GM18909 (cell line): Measurements from ENCODE around the gene PHF21B.

Source experiments
- ATAC-seq: cut with Tn5 transposase; IDR thresholded peaks from one replicate; pipeline ENCODE4 v1.9.1; 2021; ENCODE audit warnings: mild to moderate bottlenecking; ENCODE audit not compliant: unreplicated experiment, poor library complexity

PHF21B gene

DNA sequence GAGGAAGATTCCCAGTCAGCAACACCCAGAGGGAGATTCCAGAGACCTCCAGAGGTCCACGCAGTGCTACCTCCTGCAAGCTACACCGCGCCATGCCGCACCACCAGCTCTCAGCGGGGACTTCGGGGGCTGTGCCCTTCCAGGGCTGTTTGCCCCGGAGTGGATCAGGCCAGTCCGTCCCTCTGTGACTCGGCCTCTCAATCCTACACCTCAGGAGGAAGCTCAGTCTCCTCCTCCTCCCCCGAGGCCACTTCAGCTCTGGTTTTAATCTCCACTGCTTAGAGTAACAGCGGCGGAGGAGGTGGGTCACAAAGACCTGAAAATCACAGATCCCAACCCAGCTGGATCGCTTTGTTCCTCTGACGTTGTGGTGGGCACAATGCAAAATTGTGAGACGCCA lies 68.6 kb downstream of the PHF21B start:
- no peak for ATAC-seq

- ATAC-seq = no peak
These were observed 69.7 kb downstream of the PHF21B start for GRCh38 chr22:44940130-44940529.

DNA sequence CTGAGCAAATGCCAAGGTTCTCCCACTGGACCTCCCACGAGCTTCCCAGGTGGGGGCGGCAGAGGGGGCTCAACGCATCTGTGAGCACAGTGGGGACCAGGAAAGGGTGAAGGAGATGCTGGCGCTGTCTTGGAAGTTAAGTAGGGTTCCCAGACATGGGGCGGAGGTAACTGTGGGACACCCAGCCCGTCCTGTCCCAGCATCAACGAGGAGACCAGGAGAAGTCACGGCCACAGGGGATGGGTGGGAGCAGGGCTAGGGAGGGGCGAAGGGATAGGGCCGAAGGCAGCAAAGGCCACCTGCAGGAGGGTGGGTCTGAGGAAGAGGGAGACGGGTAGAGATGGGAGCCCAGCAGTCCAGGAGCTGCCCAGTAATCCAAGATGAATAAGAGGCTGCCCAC lies 70.4 kb downstream of the PHF21B start:
- ATAC-seq = no peak

GRCh38 chr22:44938886-44939285 lies 70.9 kb downstream of the PHF21B start:
- no peak for ATAC-seq

DNA sequence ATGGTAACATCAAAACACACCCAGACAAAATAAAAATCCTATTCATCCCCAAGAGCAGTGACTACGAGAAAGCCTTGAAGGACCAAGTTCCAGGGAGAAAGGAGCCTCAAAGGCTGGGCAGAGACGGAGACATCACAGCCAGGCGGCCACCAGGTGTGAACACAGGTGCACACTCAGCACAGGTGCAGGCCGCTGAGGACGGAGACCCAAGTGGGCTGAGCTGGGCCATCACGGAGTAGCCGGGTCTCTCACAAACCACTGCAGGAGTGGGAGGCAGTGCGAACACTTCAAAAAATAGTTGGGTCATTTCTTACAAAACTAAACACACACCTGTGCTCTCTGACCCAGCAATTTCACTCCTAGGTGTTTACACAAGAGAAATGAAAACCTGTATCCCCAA lies 72.6 kb downstream of the PHF21B start:
- no peak for ATAC-seq

DNA sequence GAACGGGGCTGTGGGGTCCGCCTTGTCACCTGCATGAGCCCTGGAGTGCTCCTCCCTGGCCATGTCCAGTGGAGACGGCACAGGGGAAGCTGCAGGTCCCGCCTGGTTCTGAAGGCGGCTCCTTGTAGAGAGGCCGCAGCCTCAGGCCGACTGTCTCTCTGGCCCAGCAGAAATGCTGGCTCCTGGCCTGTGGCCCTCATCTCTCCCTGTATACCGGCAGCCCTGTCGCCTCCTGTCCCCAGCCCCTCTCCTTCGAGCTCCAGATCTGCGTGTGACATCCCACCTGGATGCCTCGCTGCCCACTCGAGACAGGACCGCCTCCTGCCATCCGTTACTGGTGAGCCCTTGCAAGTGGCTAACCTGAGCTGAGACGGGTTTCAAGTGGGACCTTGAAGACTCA lies 73.6 kb downstream of the PHF21B start:
- ATAC-seq = no peak

GRCh38 chr22:44935724-44936123 lies 74.1 kb downstream of the PHF21B start:
- ATAC-seq = no peak

DNA sequence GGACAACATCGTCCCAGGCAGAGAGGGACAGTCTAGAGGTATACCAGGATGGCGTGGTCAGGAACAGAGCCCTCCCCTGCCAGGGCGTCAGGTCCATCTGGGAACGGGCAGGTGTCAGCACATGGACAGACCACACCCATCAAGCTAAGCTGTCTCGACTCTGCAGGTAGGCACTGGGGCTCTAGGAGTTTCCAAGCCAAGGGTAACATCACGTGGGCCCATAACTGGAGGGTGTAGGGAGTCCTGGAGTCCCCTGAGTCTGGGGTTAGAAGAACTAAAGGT lies 75.4 kb downstream of the PHF21B start:
- ATAC-seq = no peak

DNA sequence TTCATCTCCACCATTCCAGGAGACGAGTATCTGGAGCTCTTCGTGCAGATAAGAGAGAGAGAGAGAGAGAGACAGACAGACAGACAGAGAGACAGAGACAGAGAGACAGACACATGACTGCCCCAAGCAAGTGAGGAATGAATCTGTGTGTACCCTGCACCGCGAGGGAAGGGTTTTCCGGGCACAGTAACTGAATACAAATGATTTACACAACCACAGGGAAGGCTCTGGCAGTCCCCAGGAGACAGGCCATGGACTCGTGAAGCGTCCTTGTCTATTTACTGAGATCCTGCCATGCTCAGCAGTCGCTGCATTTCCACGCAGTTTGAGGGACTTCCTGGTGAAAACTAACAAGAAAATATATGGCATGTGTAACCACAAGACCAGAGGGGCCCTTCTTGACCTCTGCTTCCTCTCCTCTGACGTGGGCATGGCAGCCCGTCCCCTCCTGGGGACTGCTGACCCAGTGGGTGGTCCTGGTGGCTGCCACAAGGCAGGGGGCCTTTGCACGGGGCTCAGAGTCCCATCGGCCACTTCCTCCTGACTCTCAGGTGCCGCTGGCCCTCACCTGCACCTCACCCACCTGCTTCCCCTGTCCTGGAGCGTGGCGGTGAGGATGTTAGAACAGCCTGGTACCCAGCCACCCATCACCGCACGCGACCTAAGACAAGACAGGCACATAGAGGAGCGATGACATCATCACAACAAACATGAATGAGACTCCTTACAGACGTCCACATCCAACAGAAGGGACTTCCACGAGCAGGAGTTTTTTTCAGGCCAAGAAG lies 75.9 kb downstream of the PHF21B start:
- ATAC-seq = no peak

GRCh38 chr22:44932493-44932892 lies 77.3 kb downstream of the PHF21B start:
- ATAC-seq = no peak

DNA sequence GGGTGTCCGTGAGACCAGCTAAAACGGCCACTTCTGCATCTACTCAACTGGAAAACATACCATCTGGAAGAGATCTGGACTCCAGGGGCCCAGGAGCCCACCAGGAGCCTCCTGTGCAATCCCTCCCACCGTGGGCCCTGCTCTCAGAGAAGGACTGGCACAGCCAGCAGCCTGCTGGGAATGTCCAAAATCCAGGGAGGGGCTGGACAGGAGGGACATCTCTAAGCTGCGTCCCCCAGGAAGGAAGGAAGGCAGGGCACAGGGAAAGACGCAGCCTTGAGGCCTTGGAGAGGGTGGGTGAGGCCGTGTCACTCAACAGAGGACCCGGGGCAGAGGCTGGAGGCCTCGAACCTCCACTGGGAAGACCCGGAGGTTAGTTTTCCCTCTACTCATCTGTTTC lies 78.0 kb downstream of the PHF21B start:
- ATAC-seq = no peak

DNA sequence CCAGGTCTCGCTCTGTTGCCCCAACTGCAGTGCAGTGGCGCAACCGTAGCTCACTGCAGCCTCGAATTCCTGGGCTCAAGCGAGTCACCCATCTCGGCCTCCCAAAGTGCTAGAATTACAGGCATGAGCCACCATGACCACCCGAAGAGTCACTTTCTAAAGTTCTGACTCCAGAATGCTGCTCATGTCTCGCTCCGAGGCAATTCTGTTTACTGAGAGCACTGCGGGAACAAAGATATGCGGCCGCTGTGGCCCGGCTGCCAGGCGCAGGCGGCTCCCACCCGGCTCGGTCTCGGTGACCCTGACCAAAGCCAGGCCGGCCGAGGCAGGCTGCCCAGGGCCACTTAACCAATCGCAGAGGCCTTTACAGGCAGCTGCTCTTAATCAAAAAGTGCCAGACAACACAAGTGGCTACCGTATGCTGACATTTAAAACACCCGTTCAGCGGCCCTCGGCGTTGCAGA lies 78.7 kb downstream of the PHF21B start:
- no peak for ATAC-seq

DNA sequence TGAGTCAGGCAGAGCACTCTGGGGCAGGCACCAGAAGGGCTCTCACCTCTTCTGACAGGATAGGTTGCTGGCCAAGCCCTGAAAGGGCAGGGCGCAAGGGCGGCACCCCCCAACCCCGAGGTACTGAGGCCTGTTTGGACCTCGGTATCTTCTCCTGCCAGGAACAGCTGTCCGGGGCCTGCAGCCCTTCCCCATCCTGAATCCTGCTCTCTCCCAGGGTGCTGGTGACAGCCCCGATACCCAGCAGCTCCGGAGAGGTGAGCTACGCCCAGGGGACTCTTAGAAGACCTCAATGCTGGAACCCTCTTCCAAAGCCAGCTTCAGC lies 79.1 kb downstream of the PHF21B start:
- no peak for ATAC-seq

DNA sequence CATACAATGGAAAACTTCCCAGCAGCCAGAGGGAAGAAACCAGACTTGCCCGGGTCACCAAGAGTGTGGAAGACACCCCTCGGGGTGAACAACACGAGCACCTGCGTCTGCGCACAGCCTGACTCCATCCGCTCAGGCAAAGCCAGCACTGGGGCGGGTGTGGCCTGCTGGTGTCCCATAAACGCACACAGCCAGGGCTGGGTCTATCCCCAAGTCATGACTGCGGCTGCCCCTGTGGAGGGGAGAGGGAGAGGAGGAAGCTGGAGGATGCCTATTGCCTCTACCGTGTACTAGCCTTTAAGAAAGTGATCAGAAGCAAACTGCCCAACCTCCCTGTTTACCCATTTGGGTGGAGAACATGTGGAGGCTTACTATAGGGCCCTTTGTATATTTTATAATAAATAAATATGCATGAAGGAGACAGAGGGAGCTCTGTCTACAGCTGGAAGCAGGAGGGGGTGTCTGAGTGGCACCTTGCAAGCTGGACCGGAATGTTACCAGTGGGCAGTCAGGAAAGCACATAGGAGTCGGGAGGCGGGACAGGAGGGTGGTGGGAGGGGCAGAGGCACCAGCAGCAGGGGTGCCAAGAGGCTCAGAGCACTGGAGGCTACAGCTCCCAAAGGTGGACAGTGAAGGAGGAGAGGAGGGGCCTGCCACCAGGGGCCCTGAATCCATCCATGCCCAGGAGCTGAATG lies 79.6 kb downstream of the PHF21B start:
- no peak for ATAC-seq

- no peak for ATAC-seq
These were observed 80.3 kb downstream of the PHF21B start for GRCh38 chr22:44929359-44930015.

DNA sequence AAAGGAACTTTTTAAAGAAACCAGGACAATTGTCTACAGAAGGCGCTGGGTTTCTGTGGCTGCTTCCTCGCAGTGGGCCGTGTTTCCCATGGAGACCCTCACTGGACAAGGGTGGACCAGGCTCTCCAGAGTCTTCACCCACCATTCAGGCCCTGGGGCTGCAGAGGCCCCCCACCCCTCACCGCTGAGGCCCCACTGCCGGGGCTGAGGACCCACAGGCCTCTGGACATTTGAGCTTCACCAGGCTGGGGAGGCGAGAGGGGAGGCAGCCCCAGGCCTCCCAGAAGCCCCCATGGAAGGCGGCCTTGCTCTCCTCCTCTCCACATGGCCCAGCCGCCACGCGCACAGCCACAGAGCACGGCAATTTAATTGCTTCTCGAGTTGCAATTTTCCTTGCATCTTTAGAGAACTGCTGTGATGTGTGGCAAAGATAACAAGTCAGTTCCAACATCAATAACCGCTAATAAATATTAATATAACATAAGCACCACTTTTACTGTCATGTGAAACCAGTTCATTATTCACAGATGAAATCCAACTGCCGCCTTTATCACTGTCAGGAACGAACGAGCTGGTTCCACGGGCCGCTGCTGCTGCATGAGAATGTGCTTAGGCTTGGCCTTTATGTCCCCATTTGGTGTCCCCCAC lies 81.0 kb downstream of the PHF21B start:
- no peak for ATAC-seq

- no peak for ATAC-seq
These were observed 81.7 kb downstream of the PHF21B start for GRCh38 chr22:44928136-44928463.

GRCh38 chr22:44927463-44928135 lies 82.2 kb downstream of the PHF21B start:
- no peak for ATAC-seq

GRCh38 chr22:44926491-44927415 lies 83.1 kb downstream of the PHF21B start:
- no peak for ATAC-seq

- no peak for ATAC-seq
These were observed 83.7 kb downstream of the PHF21B start for GRCh38 chr22:44926124-44926475.
